T-cell (primary cell): ENCODE measurements around the gene TBC1D12. TPM values are rescaled to one million over a fixed set of nuclear protein-coding genes. Genes with fewer than 3 reads are reported as not detected.

Experiments used
- ATAC-seq, 4 experiments: fragments of 200-7000 bp in 3 of 4; fragments of 150-1000 bp in 1 of 4; cut with Tn5 transposase; replicated peaks in 1 of 4; 1 replicate in 3 of 4; 2 replicates in 1 of 4; pipeline ENCODE4 v1.10.0; 2021; ENCODE audit warnings: moderate library complexity in 3 of 4, mild to moderate bottlenecking in 2 of 4, moderate number of reproducible peaks in 1 of 4
- CTCF ChIA-PET, 2 donors: fragments of 300-600 bp; sonication (Branson Sonifier 250); formaldehyde crosslinking; loops; one replicate each; lab custom pipeline; 2022; ENCODE audit warnings: antibody characterized with exemption in 2 of 2; lab: Charles Lee
- POLR2A ChIA-PET, 2 donors: fragments of 300-600 bp; sonication (Branson Sonifier 250); formaldehyde crosslinking; loops; one replicate each; lab custom pipeline; 2022; ENCODE audit warnings: antibody characterized with exemption in 2 of 2; lab: Charles Lee
- DNase-seq, 35 experiments: peaks; one replicate each; pipeline versions ENCODE4 v3.0.0 to v3.0.0-alpha.2; 2013 to 2023
- H3K27ac ChIP-seq: one replicate; pipeline ENCODE4 v1.5.1; 2013; ENCODE audit warnings: low read length
- H3K27me3 ChIP-seq, 2 experiments: replicated peaks in 1 of 2; 1 replicate in 1 of 2; 2 replicates in 1 of 2; pipeline versions ENCODE4 v1.6.1 to v1.7.0; 2013; ENCODE audit warnings: low read length in 1 of 2, mixed read lengths in 1 of 2; ENCODE audit not compliant: control insufficient read depth in 2 of 2, insufficient read depth in 2 of 2; ENCODE audit errors: extremely low read depth in 1 of 2
- H3K36me3 ChIP-seq, 2 donors: 1 replicate in 1 of 2; 2 replicates in 1 of 2; pipeline versions ENCODE4 v1.6.1 to v1.7.0; 2013; ENCODE audit warnings: low read length in 1 of 2; ENCODE audit not compliant: control insufficient read depth in 2 of 2, insufficient read depth in 1 of 2; ENCODE audit errors: extremely low read depth in 1 of 2
- H3K4me1 ChIP-seq, 2 experiments: 1 replicate in 1 of 2; 2 replicates in 1 of 2; pipeline versions ENCODE4 v1.6.1 to v1.7.0; 2013; ENCODE audit warnings: low read length in 2 of 2, mixed read lengths in 1 of 2; ENCODE audit not compliant: insufficient read depth in 2 of 2, control insufficient read depth in 1 of 2; ENCODE audit errors: extremely low read depth in 1 of 2
- H3K4me3 ChIP-seq, 2 donors: 1 replicate in 1 of 2; 2 replicates in 1 of 2; pipeline versions ENCODE4 v1.5.1 to v1.7.0; 2013; ENCODE audit warnings: mild to moderate bottlenecking in 2 of 2, low read length in 1 of 2, moderate library complexity in 1 of 2; ENCODE audit not compliant: control insufficient read depth in 1 of 2; ENCODE audit errors: extremely low read depth in 1 of 2
- H3K9me3 ChIP-seq: 2 replicates; pipeline ENCODE4 v1.7.0; 2013
- H3K27ac Mint-ChIP-seq, 2 donors: one replicate each; pipeline ENCODE4 v1.8.0; 2020 to 2021; ENCODE audit warnings: mild to moderate bottlenecking in 2 of 2, mixed read lengths in 2 of 2
- H3K27me3 Mint-ChIP-seq, 2 donors: one replicate each; pipeline ENCODE4 v1.8.0; 2021 to 2022; ENCODE audit warnings: mixed read lengths in 2 of 2
- H3K36me3 Mint-ChIP-seq: one replicate; pipeline ENCODE4 v1.8.0; 2021; ENCODE audit warnings: mixed read lengths
- H3K4me1 Mint-ChIP-seq, 3 donors: one replicate each; pipeline ENCODE4 v1.8.0; 2020 to 2022; ENCODE audit warnings: mixed read lengths in 3 of 3, mild to moderate bottlenecking in 1 of 3
- H3K4me3 Mint-ChIP-seq, 3 donors: one replicate each; pipeline ENCODE4 v1.8.0; 2020 to 2022; ENCODE audit warnings: mild to moderate bottlenecking in 3 of 3, mixed read lengths in 3 of 3, moderate library complexity in 3 of 3
- H3K9me3 Mint-ChIP-seq, 3 donors: one replicate each; pipeline ENCODE4 v1.8.0; 2020 to 2022; ENCODE audit warnings: mixed read lengths in 3 of 3
- WGBS: methylation state at CpG from one replicate; pipeline ENCODE4 v1.1.5; 2013; ENCODE audit warnings: missing lambda C conversion rate; ENCODE audit not compliant: insufficient coverage; 5-methylcytosine and 5-hydroxymethylcytosine counted together
- total RNA-seq, 35 experiments: library from RNA in 6 of 35; stranded (reverse) in 6 of 35; fragments of 120-200 nt in 1 of 35; gene quantifications; one replicate each; pipeline versions ENCODE4 v1.2.1 to v1.2.4 and lab custom pipeline; 2013 to 2026

Gene TBC1D12
- total RNA-seq, 5 donors from 2014 or later (not counting 1 experiment from before 2014, with no cell fraction given), result 0.16 to 0.53 (median 0.27) TPM; not detected in 1

DNA sequence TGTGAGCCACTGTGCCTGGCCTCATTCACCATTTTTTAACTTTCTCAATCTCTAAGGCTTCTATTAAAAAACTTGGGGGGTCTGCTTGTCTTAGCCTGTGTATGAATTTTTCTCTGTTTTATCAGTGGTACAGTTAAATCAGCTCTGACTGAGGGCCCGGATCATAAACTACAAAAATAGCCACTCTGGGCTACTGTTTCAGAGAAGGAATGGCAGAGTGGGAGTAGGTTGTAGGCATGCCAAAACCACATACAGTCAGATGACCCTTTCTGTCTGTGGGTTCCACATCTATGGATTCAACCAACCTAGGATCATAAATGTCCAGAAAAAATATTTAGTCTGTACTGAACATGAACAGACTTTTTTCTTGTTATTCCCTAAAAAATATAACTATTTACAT lies 21.3 kb downstream of the TBC1D12 start:
- no peaks in the 10 kb centered on the region for H3K9me3 ChIP-seq
- 100% methylated on average over 1 of the region's 1 CpG for WGBS
- POLR2A ChIA-PET, result no interaction called here

DNA sequence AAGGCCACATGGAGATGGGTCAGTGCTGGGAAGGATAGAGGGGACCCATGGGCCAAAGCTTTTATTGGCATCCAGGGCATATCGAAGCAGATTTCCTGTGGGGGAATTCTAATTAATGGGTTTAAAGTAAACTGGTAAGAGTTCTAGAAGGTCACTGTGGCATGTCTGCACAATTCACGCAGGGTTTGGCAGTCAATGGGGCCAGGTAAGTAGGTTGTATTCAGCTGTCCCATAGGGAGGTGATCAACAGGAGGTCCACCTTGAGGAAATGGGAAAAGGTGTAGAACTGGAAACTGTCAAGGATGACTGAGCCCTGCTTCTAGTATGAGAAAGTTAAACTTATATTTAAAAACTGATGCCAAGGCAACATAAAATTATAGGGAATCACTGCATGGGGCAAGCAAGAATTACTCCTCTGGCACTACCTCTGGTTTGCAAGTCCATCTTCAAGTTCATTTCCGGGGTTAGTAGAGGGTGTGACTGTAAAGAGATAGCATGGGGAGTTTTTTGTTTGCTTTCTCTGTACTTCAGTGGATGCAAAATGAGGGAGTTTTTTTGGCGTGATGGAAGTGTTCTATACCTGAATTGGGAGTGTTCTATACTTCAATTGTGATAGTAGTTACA lies 22.5 kb downstream of the TBC1D12 start:
- ATAC-seq, result no peak
- Histone ChIP-seq H3K27ac (no peak overlapping the region), H3K4me1 (no peaks in the 10 kb centered on the region), H3K27me3 (peaks cover 0 to 10% of the 10 kb centered on the region in 2 experiments), H3K4me3 (no peak overlapping the region), H3K9me3 (no peaks in the 10 kb centered on the region), H3K36me3 (no peaks in the 10 kb centered on the region)
- H3K4me3 Mint-ChIP-seq, result no peak overlapping the region
- H3K9me3 Mint-ChIP-seq, result peaks cover 0 to 5% (median 1%) of the 10 kb centered on the region in 3 donors
- no peak for DNase-seq
- no peak overlapping the region for H3K27ac Mint-ChIP-seq
- ChIA-PET CTCF (no interaction called here), POLR2A (no interaction called here)
- H3K27me3 Mint-ChIP-seq, result peaks cover 25 to 26% of the 10 kb centered on the region in 2 donors
- no peaks in the 10 kb centered on the region for H3K4me1 Mint-ChIP-seq
- no peaks in the 10 kb centered on the region for H3K36me3 Mint-ChIP-seq
- 91% methylated on average over 2 of the region's 4 CpGs for WGBS

More for the DNA sequence above, 21.3 kb downstream of the TBC1D12 start:
- no peaks in the 10 kb centered on the region for H3K4me1 Mint-ChIP-seq
- H3K27me3 Mint-ChIP-seq, result peaks cover 25 to 28% of the 10 kb centered on the region in 2 donors
- ATAC-seq (no peak), DNase-seq (no peak)
- H3K27me3 ChIP-seq, result peaks cover 0 to 13% of the 10 kb centered on the region in 2 experiments
- H3K36me3 ChIP-seq, result no peaks in the 10 kb centered on the region
- H3K4me3 Mint-ChIP-seq, result no peak overlapping the region
- H3K27ac Mint-ChIP-seq, result no peak overlapping the region
- peaks cover 0 to 5% (median 1%) of the 10 kb centered on the region in 3 donors for H3K9me3 Mint-ChIP-seq
- no peak overlapping the region for H3K4me3 ChIP-seq
- no peaks in the 10 kb centered on the region for H3K36me3 Mint-ChIP-seq
- CTCF ChIA-PET, result no interaction called here
- no peaks in the 10 kb centered on the region for H3K4me1 ChIP-seq
- H3K27ac ChIP-seq, result no peak overlapping the region

DNA sequence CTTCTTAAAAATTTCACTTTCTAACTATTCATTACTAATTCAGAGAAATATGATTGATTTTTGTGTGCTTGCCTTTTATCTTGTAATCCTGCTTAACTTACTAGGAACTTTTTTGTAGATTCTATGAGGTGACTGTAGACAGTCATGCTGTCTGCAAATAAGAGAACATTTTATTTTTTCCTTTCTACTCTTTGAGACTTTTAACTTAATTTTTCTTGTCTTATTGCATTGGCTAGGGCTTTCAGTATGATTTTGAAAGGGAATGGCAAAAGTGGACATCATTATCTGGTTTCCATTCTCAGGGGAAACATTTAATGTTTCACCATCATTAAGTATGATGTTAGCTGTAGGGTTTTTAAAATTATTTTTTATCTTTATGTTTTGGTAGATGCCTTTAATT lies 23.6 kb downstream of the TBC1D12 start:
- no peak for DNase-seq
- H3K4me3 ChIP-seq, result no peak overlapping the region
- Mint-ChIP-seq H3K27ac (no peak overlapping the region), H3K27me3 (peaks cover 25 to 26% of the 10 kb centered on the region in 2 donors), H3K36me3 (no peaks in the 10 kb centered on the region), H3K9me3 (peaks cover 0 to 5% (median 1%) of the 10 kb centered on the region in 3 donors), H3K4me3 (no peak overlapping the region), H3K4me1 (no peaks in the 10 kb centered on the region)
- H3K36me3 ChIP-seq, result no peaks in the 10 kb centered on the region
- no peak for ATAC-seq
- H3K27me3 ChIP-seq, result peaks cover 0 to 10% of the 10 kb centered on the region in 2 experiments
- H3K4me1 ChIP-seq, result no peaks in the 10 kb centered on the region
- H3K27ac ChIP-seq, result no peak overlapping the region
- CTCF ChIA-PET, result interaction anchor here in 1 of 2 donors (0.7 kb wide), 1 partner anchor 278 kb away, joined by 3 read pairs; no protein-coding TSS in a partner anchor
- H3K9me3 ChIP-seq, result no peaks in the 10 kb centered on the region
- POLR2A ChIA-PET, result no interaction called here

DNA sequence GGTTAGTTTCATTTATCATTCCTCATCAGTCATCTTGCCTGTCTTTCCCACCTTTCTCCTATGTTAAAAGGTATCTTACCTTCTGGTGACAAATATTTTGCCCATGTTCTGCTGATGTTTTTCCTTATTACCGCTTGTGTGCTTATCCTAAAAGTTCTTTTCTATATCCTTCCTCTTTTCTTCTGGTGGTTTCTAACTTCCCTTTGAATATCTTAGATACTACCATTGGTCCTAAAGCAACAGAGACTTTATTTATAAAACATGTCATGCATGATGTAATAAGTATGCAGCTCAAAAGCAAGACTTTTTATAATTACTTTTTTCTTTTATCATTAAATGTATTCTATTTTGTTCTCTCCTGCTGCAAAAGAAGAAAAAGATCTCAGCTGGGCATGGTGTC lies 24.8 kb downstream of the TBC1D12 start:
- Mint-ChIP-seq H3K36me3 (no peaks in the 10 kb centered on the region), H3K4me1 (no peaks in the 10 kb centered on the region), H3K4me3 (no peak overlapping the region), H3K27me3 (peaks cover 20 to 26% of the 10 kb centered on the region in 2 donors), H3K27ac (no peak overlapping the region), H3K9me3 (peaks cover 0 to 5% (median 1%) of the 10 kb centered on the region in 3 donors)
- Histone ChIP-seq H3K27me3 (peaks cover 0 to 10% of the 10 kb centered on the region in 2 experiments), H3K4me1 (no peaks in the 10 kb centered on the region), H3K4me3 (no peak overlapping the region), H3K27ac (no peak overlapping the region), H3K9me3 (no peaks in the 10 kb centered on the region), H3K36me3 (no peaks in the 10 kb centered on the region)
- ChIA-PET POLR2A (no interaction called here), CTCF (no interaction called here)
- no peak for ATAC-seq
- DNase-seq, result no peak
- no CpG with 5 or more reads among the region's 1 CpG for WGBS

GRCh38 chr10:94428766-94429707 lies 26.7 kb downstream of the TBC1D12 start:
- Mint-ChIP-seq H3K9me3 (peaks cover 0 to 5% (median 1%) of the 10 kb centered on the region in 3 donors), H3K27me3 (peaks cover 15 to 23% of the 10 kb centered on the region in 2 donors), H3K36me3 (no peaks in the 10 kb centered on the region), H3K27ac (no peak overlapping the region), H3K4me3 (no peak overlapping the region), H3K4me1 (no peaks in the 10 kb centered on the region)
- Histone ChIP-seq H3K36me3 (no peaks in the 10 kb centered on the region), H3K4me3 (no peak overlapping the region), H3K27ac (no peak overlapping the region), H3K27me3 (peaks cover 0 to 2% of the 10 kb centered on the region in 2 experiments), H3K4me1 (no peaks in the 10 kb centered on the region), H3K9me3 (no peaks in the 10 kb centered on the region)
- POLR2A ChIA-PET, result no interaction called here
- DNase-seq (no peak), ATAC-seq (no peak)
- WGBS, result 100% methylated on average over 5 of the region's 8 CpGs
- CTCF ChIA-PET, result interaction anchor here in 1 of 2 donors (0.8 kb wide), 1 partner anchor 15 kb away, joined by 4 read pairs; no protein-coding TSS in a partner anchor

- Mint-ChIP-seq H3K27ac (no peak overlapping the region), H3K4me3 (no peak overlapping the region), H3K36me3 (no peaks in the 10 kb centered on the region), H3K27me3 (peaks cover 8 to 9% of the 10 kb centered on the region in 2 donors), H3K9me3 (peaks cover 0 to 5% (median 1%) of the 10 kb centered on the region in 3 donors), H3K4me1 (no peaks in the 10 kb centered on the region)
- Histone ChIP-seq H3K36me3 (no peaks in the 10 kb centered on the region), H3K4me3 (no peak overlapping the region), H3K9me3 (no peaks in the 10 kb centered on the region), H3K4me1 (no peaks in the 10 kb centered on the region), H3K27ac (no peak overlapping the region), H3K27me3 (no peaks in the 10 kb centered on the region)
- ChIA-PET CTCF (no interaction called here), POLR2A (no interaction called here)
- no peak for ATAC-seq
- no peak for DNase-seq
- no CpG with 5 or more reads among the region's 1 CpG for WGBS
Measured at GRCh38 chr10:94430701-94431100, 28.4 kb downstream of the TBC1D12 start.
